PC-9 (cell line): Measurements from ENCODE around the gene GAL3ST1.

Source experiments
- CTCF ChIP-seq: fragments of 200-600 bp; sonication (generic); conservative IDR thresholded peaks from 2 replicates; pipeline ENCODE4 v1.6.1; 2017; ENCODE audit warnings: mixed run types, antibody characterized with exemption, mild to moderate bottlenecking, moderate library complexity
- EZH2 ChIP-seq: fragments of 200-600 bp; sonication (generic); IDR thresholded peaks from 2 replicates; pipeline ENCODE4 v1.8.0; 2017; ENCODE audit warnings: antibody characterized with exemption, low read depth

- no peak for TF ChIP-seq CTCF
- TF ChIP-seq EZH2, result no peak
Observed at GRCh38 chr22:30582788-30583545, 8.5 kb upstream of the GAL3ST1 start.
